ENCODE results near the gene LRRFIP2.

Gene LRRFIP2

GRCh38 chr3:37092484-37092883, 81.9 kb downstream of the LRRFIP2 start:
- TF ChIP-seq BHLHE40 (IDR thresholded peaks at IDR 0.05; ENCODE audit: borderline replicate concordance), result no peak
- no peak for TF ChIP-seq SUZ12 (IDR thresholded peaks at IDR 0.05)
- no peak for TF ChIP-seq LEF1 (IDR thresholded peaks at IDR 0.05; ENCODE audit: borderline replicate concordance)
- no peak for TF ChIP-seq FOXK2 (IDR thresholded peaks at IDR 0.05)
- no peak for TF ChIP-seq ZNF384 (IDR thresholded peaks at IDR 0.05)
- no peak for TF ChIP-seq NFRKB (IDR thresholded peaks at IDR 0.05)
- DNase-seq (ENCODE audit: extremely low spot score), result no peak
- POLR2A ChIA-PET, result no interaction called here
- CTCF ChIA-PET, result no interaction called here

- CTCF ChIA-PET, result no interaction called here
- TF ChIP-seq NFRKB (IDR thresholded peaks at IDR 0.05) (no peak), ELF4 (IDR thresholded peaks at IDR 0.05) (no peak), LEF1 (IDR thresholded peaks at IDR 0.05; ENCODE audit: borderline replicate concordance) (no peak), HDGF (IDR thresholded peaks at IDR 0.05; ENCODE audit: borderline replicate concordance) (no peak), FOXK2 (IDR thresholded peaks at IDR 0.05) (no peak), L3MBTL2 (conservative IDR thresholded peaks at IDR 0.05) (no peak), SUZ12 (IDR thresholded peaks at IDR 0.05) (no peak), FOXA1 (IDR thresholded peaks at IDR 0.05) (no peak), TARDBP (IDR thresholded peaks at IDR 0.05) (no peak), ZNF384 (IDR thresholded peaks at IDR 0.05) (no peak), PKNOX1 (IDR thresholded peaks at IDR 0.05) (no peak), BHLHE40 (IDR thresholded peaks at IDR 0.05; ENCODE audit: borderline replicate concordance) (no peak), ARNT (IDR thresholded peaks at IDR 0.05) (no peak), FOXM1 (IDR thresholded peaks at IDR 0.05; ENCODE audit: borderline replicate concordance) (no peak)
- POLR2A ChIA-PET, result no interaction called here
- no peak for DNase-seq (ENCODE audit: extremely low spot score)
These were observed 86.5 kb downstream of the LRRFIP2 start for GRCh38 chr3:37087870-37088269.

DNA sequence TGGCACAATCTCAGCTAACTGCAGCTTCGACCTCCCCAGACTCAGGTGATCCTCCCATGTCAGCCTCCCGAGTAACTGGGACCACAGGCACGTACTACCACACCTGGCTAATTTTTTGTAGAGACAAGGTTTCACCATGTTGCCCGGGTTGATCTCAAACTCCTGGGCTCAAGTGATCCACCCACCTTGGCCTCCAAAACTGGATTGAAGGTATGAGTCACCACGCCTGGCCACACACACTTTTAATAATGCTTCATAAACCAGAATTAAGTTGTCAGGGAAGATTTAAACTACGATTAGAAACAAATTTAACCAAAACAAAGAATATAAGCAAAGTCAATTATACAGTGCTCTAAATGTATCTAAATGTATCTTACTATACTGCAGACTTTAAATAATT, 87.5 kb downstream of the LRRFIP2 start:
- CTCF ChIA-PET, result no interaction called here
- POLR2A ChIA-PET, result no interaction called here
- no peak for TF ChIP-seq LEF1 (IDR thresholded peaks at IDR 0.05; ENCODE audit: borderline replicate concordance)
- no peak for TF ChIP-seq FOXM1 (IDR thresholded peaks at IDR 0.05; ENCODE audit: borderline replicate concordance)
- no peak for TF ChIP-seq ARNT (IDR thresholded peaks at IDR 0.05)
- no peak for TF ChIP-seq ZNF384 (IDR thresholded peaks at IDR 0.05)
- no peak for TF ChIP-seq FOXA1 (IDR thresholded peaks at IDR 0.05)
- TF ChIP-seq HDGF (IDR thresholded peaks at IDR 0.05; ENCODE audit: borderline replicate concordance), result no peak
- no peak for TF ChIP-seq PKNOX1 (IDR thresholded peaks at IDR 0.05)
- TF ChIP-seq ELF4 (IDR thresholded peaks at IDR 0.05), result no peak
- no peak for DNase-seq (ENCODE audit: extremely low spot score)

- POLR2A ChIA-PET, result no interaction called here
- no peak for DNase-seq (ENCODE audit: extremely low spot score)
- CTCF ChIA-PET, result no interaction called here
- TF ChIP-seq SP1 (IDR thresholded peaks at IDR 0.05), result no peak
- TF ChIP-seq ELF4 (IDR thresholded peaks at IDR 0.05), result no peak
- TF ChIP-seq FOXK2 (IDR thresholded peaks at IDR 0.05), result no peak
- no peak for TF ChIP-seq BHLHE40 (IDR thresholded peaks at IDR 0.05; ENCODE audit: borderline replicate concordance)
- TF ChIP-seq L3MBTL2 (conservative IDR thresholded peaks at IDR 0.05), result no peak
- TF ChIP-seq ZNF384 (IDR thresholded peaks at IDR 0.05), result no peak
- TF ChIP-seq FOXA1 (IDR thresholded peaks at IDR 0.05), result no peak
- TF ChIP-seq HDGF (IDR thresholded peaks at IDR 0.05; ENCODE audit: borderline replicate concordance), result no peak
- TF ChIP-seq TARDBP (IDR thresholded peaks at IDR 0.05), result no peak
- no peak for TF ChIP-seq SUZ12 (IDR thresholded peaks at IDR 0.05)
- TF ChIP-seq LEF1 (IDR thresholded peaks at IDR 0.05; ENCODE audit: borderline replicate concordance), result no peak
These were observed 92.1 kb downstream of the LRRFIP2 start for GRCh38 chr3:37082317-37082716.

DNA sequence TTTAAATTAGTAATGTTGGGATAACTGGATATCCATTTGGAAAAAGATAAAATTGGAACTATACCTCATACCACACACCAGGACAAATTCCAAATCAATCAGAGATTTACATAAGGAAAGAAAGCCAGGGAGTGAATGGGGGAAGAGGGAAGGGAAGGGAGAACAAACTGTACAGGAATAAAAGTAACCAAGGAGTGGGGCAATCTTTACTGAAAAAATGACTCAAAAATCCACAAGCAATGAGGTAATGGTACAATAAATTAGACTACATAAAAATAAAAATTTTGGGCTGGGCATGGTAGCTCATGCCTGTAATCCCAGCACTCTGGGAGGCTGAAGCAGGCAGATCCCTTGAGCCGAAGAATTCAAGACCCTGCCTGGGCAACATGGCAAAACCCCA, 98.4 kb downstream of the LRRFIP2 start:
- CTCF ChIA-PET, result no interaction called here
- POLR2A ChIA-PET, result no interaction called here
- DNase-seq (ENCODE audit: extremely low spot score), result no peak

DNA sequence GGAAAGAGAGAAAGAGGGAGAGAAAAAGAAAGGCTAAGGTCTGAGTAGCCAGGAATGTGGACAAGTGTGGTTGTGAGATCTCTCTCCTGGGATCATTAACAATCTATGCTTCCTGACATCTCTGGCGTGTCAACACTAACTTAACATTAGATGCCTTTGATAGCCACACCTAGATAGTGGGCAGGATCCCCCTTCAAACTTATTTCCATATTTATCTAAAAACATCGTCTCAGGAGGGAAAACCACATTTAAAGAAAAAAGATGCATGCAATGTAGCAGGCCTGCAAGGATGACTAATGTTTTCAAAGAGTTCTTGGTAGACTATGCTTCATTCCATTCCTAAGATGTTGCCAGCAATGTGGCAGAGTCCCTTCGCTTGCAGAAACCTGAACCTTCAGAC, 100.2 kb downstream of the LRRFIP2 start:
- ChIA-PET POLR2A (no interaction called here), CTCF (no interaction called here)
- no peak for DNase-seq (ENCODE audit: extremely low spot score)
- TF ChIP-seq SP1 (IDR thresholded peaks at IDR 0.05), result no peak

More for the DNA sequence above, 98.4 kb downstream of the LRRFIP2 start:
- TF ChIP-seq FOXM1 (IDR thresholded peaks at IDR 0.05; ENCODE audit: borderline replicate concordance) (no peak), FOXK2 (IDR thresholded peaks at IDR 0.05) (no peak), L3MBTL2 (conservative IDR thresholded peaks at IDR 0.05) (no peak), SP1 (IDR thresholded peaks at IDR 0.05) (no peak)

GRCh38 chr3:37072892-37073291, 101.5 kb downstream of the LRRFIP2 start:
- DNase-seq (ENCODE audit: extremely low spot score), result no peak
- POLR2A ChIA-PET, result no interaction called here
- CTCF ChIA-PET, result no interaction called here
- TF ChIP-seq L3MBTL2 (conservative IDR thresholded peaks at IDR 0.05), result no peak
- TF ChIP-seq PKNOX1 (IDR thresholded peaks at IDR 0.05), result no peak
- TF ChIP-seq ARNT (IDR thresholded peaks at IDR 0.05), result no peak
- no peak for TF ChIP-seq NFRKB (IDR thresholded peaks at IDR 0.05)
- no peak for TF ChIP-seq HDGF (IDR thresholded peaks at IDR 0.05; ENCODE audit: borderline replicate concordance)
- no peak for TF ChIP-seq SP1 (IDR thresholded peaks at IDR 0.05)
- no peak for TF ChIP-seq CTBP1 (IDR thresholded peaks at IDR 0.05; ENCODE audit: borderline replicate concordance)
- TF ChIP-seq FOXA1 (IDR thresholded peaks at IDR 0.05), result no peak
- no peak for TF ChIP-seq FOXM1 (IDR thresholded peaks at IDR 0.05; ENCODE audit: borderline replicate concordance)
- no peak for TF ChIP-seq SUZ12 (IDR thresholded peaks at IDR 0.05)
- no peak for TF ChIP-seq TARDBP (IDR thresholded peaks at IDR 0.05)
- TF ChIP-seq ZNF384 (IDR thresholded peaks at IDR 0.05), result no peak
- TF ChIP-seq BHLHE40 (IDR thresholded peaks at IDR 0.05; ENCODE audit: borderline replicate concordance), result no peak
- TF ChIP-seq FOXK2 (IDR thresholded peaks at IDR 0.05), result no peak
- TF ChIP-seq LEF1 (IDR thresholded peaks at IDR 0.05; ENCODE audit: borderline replicate concordance), result no peak
- no peak for TF ChIP-seq ELF4 (IDR thresholded peaks at IDR 0.05)
